C1 segment of cervical spinal cord (tissue), 14 donors: ENCODE data around the gene WFDC5.
"Not testable (repeated sequence)": the region's sequence is repeated elsewhere in the genome, so short reads cannot be mapped to it uniquely, and the experiment has no call there.

ENCODE experiments used
- DNase-seq, 14 donors: peaks; one replicate each; lab custom pipeline; 2025; lab: John Stamatoyannopoulos, UW

The WFDC5 gene

GRCh38 chr20:45088247-45088646 is 26.7 kb downstream of the WFDC5 start:
- DNase-seq, result no peak

GRCh38 chr20:45087814-45088213 is 27.2 kb downstream of the WFDC5 start:
- no peak for DNase-seq

GRCh38 chr20:45087097-45087790 is 27.7 kb downstream of the WFDC5 start:
- DNase-seq, result no peak

- DNase-seq, result no peak
Measured at GRCh38 chr20:45085867-45086266, 29.1 kb downstream of the WFDC5 start.

- no peak for DNase-seq
Measured at GRCh38 chr20:45085289-45085688, 29.7 kb downstream of the WFDC5 start.

- no peak for DNase-seq
Measured at GRCh38 chr20:45083127-45083526, 31.8 kb downstream of the WFDC5 start.

GRCh38 chr20:45082468-45082867 is 32.5 kb downstream of the WFDC5 start:
- no peak for DNase-seq

- DNase-seq, result no peak
Measured at GRCh38 chr20:45080867-45081624, 33.9 kb downstream of the WFDC5 start.

GRCh38 chr20:45077559-45077958 is 37.4 kb downstream of the WFDC5 start:
- no peak for DNase-seq

- DNase-seq, result no peak
Measured at GRCh38 chr20:45073221-45073620, 41.8 kb downstream of the WFDC5 start.

- DNase-seq, result no peak
Measured at GRCh38 chr20:45072066-45072465, 42.9 kb downstream of the WFDC5 start.

- DNase-seq, result no peak
Measured at GRCh38 chr20:45070932-45071632, 43.9 kb downstream of the WFDC5 start.

- DNase-seq, result no peak
Measured at GRCh38 chr20:45069261-45069660, 45.7 kb downstream of the WFDC5 start.

GRCh38 chr20:45067558-45067957 is 47.4 kb downstream of the WFDC5 start:
- DNase-seq, result no peak

GRCh38 chr20:45067087-45067486 is 47.9 kb downstream of the WFDC5 start:
- no peak for DNase-seq

- no peak for DNase-seq
Measured at GRCh38 chr20:45066372-45066771, 48.6 kb downstream of the WFDC5 start.

GRCh38 chr20:45064812-45065211 is 50.2 kb downstream of the WFDC5 start:
- DNase-seq, result no peak

GRCh38 chr20:45063107-45063506 is 51.9 kb downstream of the WFDC5 start:
- not testable (repeated sequence) for DNase-seq

- no peak for DNase-seq
Measured at GRCh38 chr20:45061244-45061643, 53.7 kb downstream of the WFDC5 start.

GRCh38 chr20:45060294-45060693 is 54.7 kb downstream of the WFDC5 start:
- no peak for DNase-seq
